H1 (cell line): ENCODE data around the gene LIN54. TPM values are rescaled to one million over a fixed set of nuclear protein-coding genes. Genes with fewer than 3 reads are reported as not detected.

ENCODE experiments used
- CTCF ChIA-PET: fragments of 300-600 bp; sonication (Branson Sonifier 250); formaldehyde crosslinking; loops from one replicate; lab custom pipeline; 2021; ENCODE audit not compliant: partially characterized antibody; lab: Charles Lee
- POLR2A ChIA-PET: fragments of 300-600 bp; sonication (Branson Sonifier 250); formaldehyde crosslinking; loops from one replicate; lab custom pipeline; 2021; ENCODE audit warnings: inconsistent platforms; ENCODE audit not compliant: partially characterized antibody; lab: Charles Lee
- DNase-seq, 2 experiments: peaks; one replicate each; pipeline versions ENCODE4 v3.0.0 to v3.0.0-alpha.2; 2010 to 2022; ENCODE audit warnings: low spot score in 2 of 2, low read depth in 1 of 2, mixed read lengths in 1 of 2
- FAIRE-seq: peaks from 2 replicates; lab custom pipeline; 2011; peaks lifted over from hg19 to GRCh38; lab: Jason Lieb, UNC
- H2AFZ ChIP-seq: 2 replicates; pipeline ENCODE4 v1.8.1; 2012; ENCODE audit warnings: low read length, inconsistent platforms
- H2AK5ac ChIP-seq: 2 replicates; pipeline ENCODE4 v1.6.1; 2013; ENCODE audit warnings: low read depth, low read length
- H2BK120ac ChIP-seq: replicated peaks from 2 replicates; pipeline ENCODE3; 2013; ENCODE audit warnings: low read depth, low read length, inconsistent platforms
- H2BK12ac ChIP-seq: 2 replicates; pipeline ENCODE4 v1.6.1; 2013; ENCODE audit warnings: low read depth, low read length
- H2BK15ac ChIP-seq: 2 replicates; pipeline ENCODE4 v1.6.1; 2013; ENCODE audit warnings: low read length
- H2BK20ac ChIP-seq: 2 replicates; pipeline ENCODE4 v1.6.1; 2013; ENCODE audit warnings: low read length
- H2BK5ac ChIP-seq: 2 replicates; pipeline ENCODE4 v1.6.1; 2013; ENCODE audit warnings: low read depth, low read length
- H3K14ac ChIP-seq: 2 replicates; pipeline ENCODE4 v1.6.1; 2013; ENCODE audit warnings: inconsistent platforms; ENCODE audit not compliant: insufficient read length
- H3K18ac ChIP-seq: 2 replicates; pipeline ENCODE4 v1.6.1; 2013; ENCODE audit warnings: low read length; ENCODE audit errors: extremely low read depth
- H3K23ac ChIP-seq: 2 replicates; pipeline ENCODE4 v1.6.1; 2013; ENCODE audit warnings: inconsistent platforms; ENCODE audit not compliant: insufficient read length
- H3K23me2 ChIP-seq: 2 replicates; pipeline ENCODE4 v1.6.1; 2013; ENCODE audit warnings: low read depth, low read length
- H3K27ac ChIP-seq: 2 replicates; pipeline ENCODE4 v1.6.1; 2011; ENCODE audit warnings: low read depth, low read length, inconsistent platforms
- H3K27me3 ChIP-seq, 4 experiments: replicated peaks in 1 of 4; 1 replicate in 1 of 4; 2 replicates in 3 of 4; pipeline versions ENCODE4 v1.6.1 to v1.8.1; 2011 to 2013; ENCODE audit warnings: low read length in 3 of 4, mild to moderate bottlenecking in 3 of 4, inconsistent platforms in 2 of 4, mixed read lengths in 2 of 4, moderate library complexity in 1 of 4; ENCODE audit not compliant: control insufficient read depth in 3 of 4, insufficient read depth in 3 of 4; ENCODE audit errors: extremely low read depth in 1 of 4
- H3K36me3 ChIP-seq, 4 experiments: 2 replicates each; pipeline versions ENCODE4 v1.6.1 to v1.8.1; 2011 to 2013; ENCODE audit warnings: mild to moderate bottlenecking in 4 of 4, low read length in 3 of 4, moderate library complexity in 2 of 4, control low read depth in 1 of 4, inconsistent platforms in 1 of 4; ENCODE audit not compliant: insufficient read depth in 4 of 4, control insufficient read depth in 2 of 4
- H3K4ac ChIP-seq: replicated peaks from 2 replicates; pipeline ENCODE3; 2013; ENCODE audit warnings: low read length, low read depth, mixed read lengths, inconsistent platforms; ENCODE audit not compliant: insufficient read length
- H3K4me1 ChIP-seq, 4 experiments: replicated peaks in 1 of 4; 1 replicate in 1 of 4; 2 replicates in 3 of 4; pipeline versions ENCODE4 v1.6.1 to v1.8.1; 2011 to 2013; ENCODE audit warnings: low read length in 3 of 4, inconsistent platforms in 2 of 4, mixed read lengths in 1 of 4; ENCODE audit not compliant: insufficient read depth in 4 of 4, control insufficient read depth in 3 of 4
- H3K4me2 ChIP-seq, 2 experiments: 2 replicates each; pipeline versions ENCODE4 v1.6.1 to v1.8.1; 2011 to 2013; ENCODE audit warnings: low read depth in 2 of 2, low read length in 2 of 2, control low read depth in 1 of 2, inconsistent platforms in 1 of 2, mild to moderate bottlenecking in 1 of 2; ENCODE audit not compliant: insufficient read depth in 1 of 2
- H3K4me3 ChIP-seq, 4 experiments: fragments of 200-600, 300-600 bp in 1 of 4; sonication (generic), shearing (Covaris generic), sonication (Bioruptor Twin) in 1 of 4; 2 replicates each; pipeline versions ENCODE4 v1.5.1 to v1.8.1; 2011 to 2016; ENCODE audit warnings: low read length in 4 of 4, low read depth in 3 of 4, control low read depth in 2 of 4, inconsistent platforms in 2 of 4, mild to moderate bottlenecking in 2 of 4, mixed read lengths in 1 of 4, moderate library complexity in 1 of 4; ENCODE audit not compliant: insufficient read depth in 2 of 4; ENCODE audit errors: extremely low read depth in 1 of 4
- H3K56ac ChIP-seq: replicated peaks from 2 replicates; pipeline ENCODE3; 2013; ENCODE audit warnings: low read depth, mild to moderate bottlenecking, mixed read lengths, low read length, inconsistent platforms; ENCODE audit not compliant: insufficient read length
- H3K79me1 ChIP-seq: 2 replicates; pipeline ENCODE4 v1.6.1; 2013; ENCODE audit warnings: low read depth, low read length, control low read depth
- H3K79me2 ChIP-seq, 2 experiments: 2 replicates each; pipeline versions ENCODE4 v1.6.1 to v1.8.1; 2012 to 2013; ENCODE audit warnings: low read length in 2 of 2, mild to moderate bottlenecking in 2 of 2, inconsistent platforms in 1 of 2; ENCODE audit not compliant: insufficient read depth in 2 of 2, control insufficient read depth in 1 of 2
- H3K9ac ChIP-seq, 4 experiments: replicated peaks in 1 of 4; 1 replicate in 1 of 4; 2 replicates in 3 of 4; pipeline versions ENCODE4 v1.6.1 to v1.8.1; 2011 to 2013; ENCODE audit warnings: low read depth in 3 of 4, low read length in 3 of 4, control low read depth in 2 of 4, mild to moderate bottlenecking in 2 of 4, moderate library complexity in 2 of 4, inconsistent platforms in 1 of 4; ENCODE audit errors: extremely low read depth in 1 of 4
- H3K9me3 ChIP-seq, 2 experiments: 2 replicates each; pipeline versions ENCODE4 v1.6.1 to v1.8.1; 2012 to 2013; ENCODE audit warnings: mild to moderate bottlenecking in 2 of 2, moderate library complexity in 2 of 2, control low read depth in 1 of 2, inconsistent platforms in 1 of 2, low read depth in 1 of 2, low read length in 1 of 2, mixed read lengths in 1 of 2; ENCODE audit not compliant: insufficient read depth in 2 of 2
- H4K20me1 ChIP-seq, 2 experiments: replicated peaks in 1 of 2; 2 replicates each; pipeline versions ENCODE3 to v1.8.1; 2011 to 2013; ENCODE audit warnings: inconsistent platforms in 2 of 2, low read length in 2 of 2, mild to moderate bottlenecking in 1 of 2; ENCODE audit not compliant: insufficient read depth in 2 of 2, control insufficient read depth in 1 of 2
- H4K5ac ChIP-seq: 2 replicates; pipeline ENCODE4 v1.6.1; 2013; ENCODE audit warnings: low read length, low read depth, mixed read lengths, inconsistent platforms; ENCODE audit not compliant: insufficient read length
- H4K8ac ChIP-seq: 2 replicates; pipeline ENCODE4 v1.8.0; 2013; ENCODE audit warnings: mild to moderate bottlenecking, moderate library complexity, low read length, inconsistent platforms; ENCODE audit not compliant: insufficient read depth; ENCODE audit errors: extremely low read depth
- H4K91ac ChIP-seq: replicated peaks from 2 replicates; pipeline ENCODE3; 2013; ENCODE audit warnings: low read length, mixed read lengths, inconsistent platforms; ENCODE audit not compliant: insufficient read length
- ASH2L ChIP-seq: fragments of 200-600, 300-600 bp; sonication (generic); IDR thresholded peaks from one replicate; pipeline ENCODE4 v1.7.1; 2017; ENCODE audit warnings: low read length
- ATF3 ChIP-seq: IDR thresholded peaks from 2 replicates; pipeline ENCODE4 v1.6.1; 2011; ENCODE audit warnings: low read depth, mild to moderate bottlenecking, low read length; ENCODE audit not compliant: insufficient read depth
- CHD2 ChIP-seq: IDR thresholded peaks from 2 replicates; pipeline ENCODE4 v1.6.1; 2012; ENCODE audit warnings: low read length, improper control_type of control experiment
- CREB1 ChIP-seq: IDR thresholded peaks from 2 replicates; pipeline ENCODE4 v1.6.1; 2012; ENCODE audit warnings: inconsistent platforms
- EZH2 ChIP-seq: fragments of 200-600 bp; sonication (generic); IDR thresholded peaks from 2 replicates; pipeline ENCODE4 v1.7.1; 2012; ENCODE audit warnings: low read depth, mild to moderate bottlenecking, moderate library complexity, low read length, inconsistent platforms; ENCODE audit not compliant: severe bottlenecking
- GABPA ChIP-seq: IDR thresholded peaks from 2 replicates; pipeline ENCODE4 v1.6.1; 2011; ENCODE audit warnings: mild to moderate bottlenecking, low read length, moderate library complexity, borderline replicate concordance; ENCODE audit not compliant: insufficient read depth
- JUND ChIP-seq: IDR thresholded peaks from 2 replicates; pipeline ENCODE4 v1.6.1; 2011; ENCODE audit warnings: mild to moderate bottlenecking, improper control_type of control experiment, low read length
- SIRT6 ChIP-seq: IDR thresholded peaks from one replicate; pipeline ENCODE4 v1.7.1; 2012; ENCODE audit warnings: low read length, inconsistent platforms
- SP4 ChIP-seq: IDR thresholded peaks from 2 replicates; pipeline ENCODE4 v1.6.1; 2012; ENCODE audit warnings: low read length, inconsistent platforms
- SRF ChIP-seq: IDR thresholded peaks from 2 replicates; pipeline ENCODE4 v1.6.1; 2011; ENCODE audit warnings: mild to moderate bottlenecking, low read depth, low read length, moderate library complexity
- TAF1 ChIP-seq: IDR thresholded peaks from 2 replicates; pipeline ENCODE4 v1.6.1; 2011; ENCODE audit warnings: mild to moderate bottlenecking, low read depth, low read length
- TBP ChIP-seq: IDR thresholded peaks from 2 replicates; pipeline ENCODE4 v1.6.1; 2011; ENCODE audit warnings: low read depth, low read length, improper control_type of control experiment
- WGBS, 2 experiments: shearing (Covaris generic) in 1 of 2; methylation state at CpG; one replicate each; pipeline versions ENCODE4 v1.1.6 to v1.1.7; 2013 to 2015; ENCODE audit warnings: low lambda C conversion rate in 2 of 2, mixed read lengths in 2 of 2, inconsistent platforms in 1 of 2, low coverage in 1 of 2, missing lambda C conversion rate in 1 of 2; ENCODE audit not compliant: insufficient replicate concordance in 2 of 2, insufficient coverage in 1 of 2, insufficient read length in 1 of 2; ENCODE audit errors: extremely low coverage in 1 of 2, missing lambda C conversion rate in 1 of 2; 5-methylcytosine and 5-hydroxymethylcytosine counted together
- polyA plus RNA-seq, 7 experiments: library from polyadenylated mRNA; depleted of rRNA in 3 of 7; stranded (reverse) in 5 of 7; unstranded in 2 of 7; fragments of >200 nt in 5 of 7; fragments of 200-250 nt in 2 of 7; gene quantifications; 1 replicate in 5 of 7; 2 replicates in 1 of 7; 4 replicates in 1 of 7; pipeline versions ENCODE4 v1.2.1 to v1.2.3, GENCODE V29; 2011 to 2013; ENCODE audit warnings: missing spikeins in 2 of 7, mixed read lengths in 2 of 7
- total RNA-seq: library from RNA; stranded (reverse); fragmentation: NEBNext Ultra II Directional; extraction: Animal tissue kit (Norgen Biotek cat#: 25700); gene quantifications from 2 replicates; pipeline ENCODE4 v1.2.1, GENCODE V29; 2021

Gene LIN54
- total and polyA plus RNA-seq, 2 of the 8 experiments (the other 6 are each of a cell fraction or from before 2014, with no cell fraction given): 5.7 to 11.1 TPM

- POLR2A ChIA-PET: no interaction called here
- TF ChIP-seq CREB1: no peak
- no peak for TF ChIP-seq SP4
- no peak for TF ChIP-seq TAF1
- no peak for TF ChIP-seq ASH2L
- TF ChIP-seq GABPA: no peak
- TF ChIP-seq ATF3: no peak
- no peak for TF ChIP-seq SIRT6
- TF ChIP-seq EZH2: no peak
- TF ChIP-seq SRF: no peak
- TF ChIP-seq CHD2: no peak
- TF ChIP-seq TBP: no peak
- TF ChIP-seq JUND: no peak
- no peaks in the 10 kb centered on the region for H3K4me1 ChIP-seq
- no peak overlapping the region for H2BK20ac ChIP-seq
- 86% methylated on average over 5 of the region's 5 CpGs; no CpG with 5 or more reads in 1 of the 2 experiments for WGBS, 2 experiments
- H4K5ac ChIP-seq: no peak overlapping the region
- no peak overlapping the region for H3K18ac ChIP-seq
- H3K56ac ChIP-seq: no peak overlapping the region
- H3K79me1 ChIP-seq: no peaks in the 10 kb centered on the region
- DNase-seq (no peak), FAIRE-seq (no peak)
- H2BK12ac ChIP-seq: no peak overlapping the region
- CTCF ChIA-PET: no interaction called here
- no peak overlapping the region for H3K4ac ChIP-seq
- H2BK120ac ChIP-seq: no peak overlapping the region
- H2AFZ ChIP-seq: no peak overlapping the region
- H3K79me2 ChIP-seq: no peaks in the 10 kb centered on the region
- H2BK5ac ChIP-seq: no peak overlapping the region
- peaks cover 0 to 13% (median 4%) of the 10 kb centered on the region in 4 experiments; a peak in 2 of 8 replicates for H3K36me3 ChIP-seq
- H4K20me1 ChIP-seq: no peaks in the 10 kb centered on the region
- no peak overlapping the region for H4K91ac ChIP-seq
- H3K4me3 ChIP-seq: no peak overlapping the region
- no peak overlapping the region for H2AK5ac ChIP-seq
- no peak overlapping the region for H3K14ac ChIP-seq
- no peak overlapping the region for H2BK15ac ChIP-seq
- H4K8ac ChIP-seq: no peak overlapping the region
- H3K23me2 ChIP-seq: no peaks in the 10 kb centered on the region
- H3K27ac ChIP-seq: no peak overlapping the region
- H3K23ac ChIP-seq: no peak overlapping the region
- no peaks in the 10 kb centered on the region for H3K9me3 ChIP-seq
- H3K9ac ChIP-seq: no peak overlapping the region
- no peaks in the 10 kb centered on the region for H3K27me3 ChIP-seq
- H3K4me2 ChIP-seq: no peak overlapping the region
Measured at GRCh38 chr4:82930848-82931755, 79.5 kb downstream of the LIN54 start.
